HL-60 (cell line): ENCODE results near the gene PRKCI.

Source experiments
- DNase-seq, 2 experiments: peaks; one replicate each; pipeline ENCODE4 v3.0.0-alpha.2; 2010 to 2020; ENCODE audit warnings: low read depth in 1 of 2, low spot score in 1 of 2
- H3K27ac ChIP-seq: fragments of 250-450 bp; sonication (Bioruptor Pico); replicated peaks from 2 replicates; pipeline ENCODE4 v1.5.1; 2020; ENCODE audit warnings: mild to moderate bottlenecking, moderate library complexity
- H3K27me3 ChIP-seq: fragments of 250-450 bp; sonication (Bioruptor Pico); 2 replicates; pipeline ENCODE4 v1.5.1; 2021; ENCODE audit warnings: mild to moderate bottlenecking, moderate library complexity; ENCODE audit not compliant: insufficient read depth, poor library complexity, severe bottlenecking
- H3K4me3 ChIP-seq: replicated peaks from 2 replicates; pipeline ENCODE4 v1.5.1; 2011; ENCODE audit warnings: mild to moderate bottlenecking, control low read depth, low read length; ENCODE audit not compliant: insufficient read depth
- GABPA ChIP-seq: IDR thresholded peaks from 2 replicates; pipeline ENCODE4 v1.6.1; 2012; ENCODE audit warnings: low read depth
- POLR2AphosphoS5 ChIP-seq: IDR thresholded peaks from 2 replicates; pipeline ENCODE4 v1.6.1; 2012; ENCODE audit warnings: low read depth
- SPI1 ChIP-seq: IDR thresholded peaks from 2 replicates; pipeline ENCODE4 v1.6.1; 2012; ENCODE audit warnings: low read depth, mild to moderate bottlenecking, borderline replicate concordance
- TF ChIP-seq, protein P1 (sequence below): IDR thresholded peaks from 2 replicates; pipeline ENCODE4 v1.6.1; 2012; ENCODE audit warnings: low read depth; ENCODE audit not compliant: insufficient replicate concordance
- TF ChIP-seq, protein P2 (sequence below): IDR thresholded peaks from one replicate; pipeline ENCODE4 v1.5.1; 2011; ENCODE audit warnings: low read length, control low read depth, inconsistent platforms; ENCODE audit not compliant: insufficient read depth

Gene PRKCI

DNA sequence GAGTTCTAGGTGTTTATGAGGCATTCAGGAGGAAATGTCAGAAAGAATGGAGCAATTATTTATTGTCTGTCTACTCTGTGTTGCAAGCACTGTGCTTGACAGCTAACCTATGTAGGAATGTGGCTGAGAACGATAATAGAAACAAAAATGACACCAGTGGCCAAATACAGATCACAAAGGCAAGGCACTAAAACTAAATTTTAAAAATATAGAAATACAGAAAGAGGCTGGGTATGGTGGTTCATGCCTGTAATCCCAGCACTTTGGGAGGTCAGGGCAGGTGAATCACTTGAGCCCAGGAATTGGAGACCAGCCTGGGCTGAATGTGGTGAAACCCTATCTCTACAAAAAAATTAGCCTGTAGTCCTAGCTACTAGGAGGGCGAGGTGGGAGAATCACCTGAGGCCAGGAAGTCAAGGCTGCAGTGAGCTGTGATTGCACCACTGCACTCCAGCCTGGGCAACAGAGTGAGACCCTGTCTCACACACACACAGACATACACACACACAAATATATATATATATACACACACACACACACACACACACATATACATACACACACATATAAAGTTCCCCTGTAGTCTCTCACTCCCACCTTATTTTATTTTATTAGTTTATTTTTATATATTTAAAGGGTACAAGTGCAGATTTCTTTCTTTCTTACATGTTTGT lies 6.0 kb downstream of the PRKCI start:
- TF ChIP-seq GABPA, result no peak
- no peak for TF ChIP-seq POLR2AphosphoS5
- TF ChIP-seq, protein P1, sequence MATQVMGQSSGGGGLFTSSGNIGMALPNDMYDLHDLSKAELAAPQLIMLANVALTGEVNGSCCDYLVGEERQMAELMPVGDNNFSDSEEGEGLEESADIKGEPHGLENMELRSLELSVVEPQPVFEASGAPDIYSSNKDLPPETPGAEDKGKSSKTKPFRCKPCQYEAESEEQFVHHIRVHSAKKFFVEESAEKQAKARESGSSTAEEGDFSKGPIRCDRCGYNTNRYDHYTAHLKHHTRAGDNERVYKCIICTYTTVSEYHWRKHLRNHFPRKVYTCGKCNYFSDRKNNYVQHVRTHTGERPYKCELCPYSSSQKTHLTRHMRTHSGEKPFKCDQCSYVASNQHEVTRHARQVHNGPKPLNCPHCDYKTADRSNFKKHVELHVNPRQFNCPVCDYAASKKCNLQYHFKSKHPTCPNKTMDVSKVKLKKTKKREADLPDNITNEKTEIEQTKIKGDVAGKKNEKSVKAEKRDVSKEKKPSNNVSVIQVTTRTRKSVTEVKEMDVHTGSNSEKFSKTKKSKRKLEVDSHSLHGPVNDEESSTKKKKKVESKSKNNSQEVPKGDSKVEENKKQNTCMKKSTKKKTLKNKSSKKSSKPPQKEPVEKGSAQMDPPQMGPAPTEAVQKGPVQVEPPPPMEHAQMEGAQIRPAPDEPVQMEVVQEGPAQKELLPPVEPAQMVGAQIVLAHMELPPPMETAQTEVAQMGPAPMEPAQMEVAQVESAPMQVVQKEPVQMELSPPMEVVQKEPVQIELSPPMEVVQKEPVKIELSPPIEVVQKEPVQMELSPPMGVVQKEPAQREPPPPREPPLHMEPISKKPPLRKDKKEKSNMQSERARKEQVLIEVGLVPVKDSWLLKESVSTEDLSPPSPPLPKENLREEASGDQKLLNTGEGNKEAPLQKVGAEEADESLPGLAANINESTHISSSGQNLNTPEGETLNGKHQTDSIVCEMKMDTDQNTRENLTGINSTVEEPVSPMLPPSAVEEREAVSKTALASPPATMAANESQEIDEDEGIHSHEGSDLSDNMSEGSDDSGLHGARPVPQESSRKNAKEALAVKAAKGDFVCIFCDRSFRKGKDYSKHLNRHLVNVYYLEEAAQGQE, result no peak
- TF ChIP-seq, protein P2, sequence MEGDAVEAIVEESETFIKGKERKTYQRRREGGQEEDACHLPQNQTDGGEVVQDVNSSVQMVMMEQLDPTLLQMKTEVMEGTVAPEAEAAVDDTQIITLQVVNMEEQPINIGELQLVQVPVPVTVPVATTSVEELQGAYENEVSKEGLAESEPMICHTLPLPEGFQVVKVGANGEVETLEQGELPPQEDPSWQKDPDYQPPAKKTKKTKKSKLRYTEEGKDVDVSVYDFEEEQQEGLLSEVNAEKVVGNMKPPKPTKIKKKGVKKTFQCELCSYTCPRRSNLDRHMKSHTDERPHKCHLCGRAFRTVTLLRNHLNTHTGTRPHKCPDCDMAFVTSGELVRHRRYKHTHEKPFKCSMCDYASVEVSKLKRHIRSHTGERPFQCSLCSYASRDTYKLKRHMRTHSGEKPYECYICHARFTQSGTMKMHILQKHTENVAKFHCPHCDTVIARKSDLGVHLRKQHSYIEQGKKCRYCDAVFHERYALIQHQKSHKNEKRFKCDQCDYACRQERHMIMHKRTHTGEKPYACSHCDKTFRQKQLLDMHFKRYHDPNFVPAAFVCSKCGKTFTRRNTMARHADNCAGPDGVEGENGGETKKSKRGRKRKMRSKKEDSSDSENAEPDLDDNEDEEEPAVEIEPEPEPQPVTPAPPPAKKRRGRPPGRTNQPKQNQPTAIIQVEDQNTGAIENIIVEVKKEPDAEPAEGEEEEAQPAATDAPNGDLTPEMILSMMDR, result no peak
- no peak for TF ChIP-seq SPI1
- Histone ChIP-seq H3K27ac (no peak overlapping the region), H3K27me3 (no peaks in the 10 kb centered on the region), H3K4me3 (no peak overlapping the region)
- no peak for DNase-seq

DNA sequence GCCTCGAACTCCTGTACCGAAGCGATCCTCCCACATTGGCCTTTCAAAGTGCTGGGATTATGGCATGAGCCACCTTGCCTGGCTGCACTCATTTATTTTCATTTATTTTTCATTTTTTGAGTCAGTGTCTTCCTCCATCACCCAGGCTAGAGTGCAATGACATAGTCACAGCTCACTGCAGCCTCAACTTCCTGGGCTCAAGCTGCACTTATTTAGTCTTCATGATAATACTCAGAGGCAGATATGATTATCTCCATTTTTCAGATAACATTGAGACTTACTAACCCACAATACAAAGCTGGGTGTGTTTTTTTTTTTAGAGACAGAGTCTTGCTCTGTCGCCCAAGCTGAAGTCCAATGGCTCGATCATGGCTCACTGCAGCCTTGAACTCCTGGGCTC lies 10.0 kb downstream of the PRKCI start:
- no peak for DNase-seq
- H3K27ac ChIP-seq, result no peak overlapping the region
- H3K4me3 ChIP-seq, result no peak overlapping the region
- TF ChIP-seq GABPA (no peak), POLR2AphosphoS5 (no peak), SPI1 (no peak)
- TF ChIP-seq, protein P2, result no peak
- TF ChIP-seq, protein P1, result no peak
- H3K27me3 ChIP-seq, result no peaks in the 10 kb centered on the region

DNA sequence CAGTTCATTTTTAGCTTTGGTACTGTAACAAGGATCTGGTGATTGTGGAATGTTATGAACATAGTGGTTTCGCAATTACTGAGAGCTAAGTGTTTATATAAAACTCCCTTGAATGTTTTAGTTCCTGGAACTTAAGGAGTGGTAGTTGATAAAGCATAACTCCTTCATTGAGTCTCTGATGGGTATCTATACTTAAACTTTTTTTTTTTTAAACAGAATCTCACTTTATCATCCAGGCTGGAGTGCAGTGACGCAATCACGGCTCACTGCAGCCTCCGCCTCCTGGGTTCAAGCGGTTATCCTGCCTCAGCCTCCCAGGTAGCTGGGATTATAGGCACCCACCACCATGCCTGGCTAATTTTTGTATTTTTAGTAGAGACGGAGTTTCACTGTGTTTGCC lies 11.3 kb downstream of the PRKCI start:
- no peak for DNase-seq
- H3K27me3 ChIP-seq, result no peaks in the 10 kb centered on the region
- no peak overlapping the region for H3K27ac ChIP-seq
- H3K4me3 ChIP-seq, result no peak overlapping the region
- TF ChIP-seq GABPA, result no peak
- no peak for TF ChIP-seq SPI1
- TF ChIP-seq, protein P2, result no peak
- TF ChIP-seq, protein P1, result no peak
